ENCODE data around the gene SLC25A18.

GRCh38 chr22:17638182-17638431 is 74.8 kb downstream of the SLC25A18 start:
- TF ChIP-seq CTCF (IDR thresholded peaks at IDR 0.05) (no peak), POLR2A (IDR thresholded peaks at IDR 0.05) (no peak)

All from right lobe of liver (tissue), 4 donors.